Germinal center (tissue), 1 donor: ENCODE measurements around the gene SH2D3C.

Experiments
- DNase-seq: peaks from one replicate; pipeline ENCODE4 v3.0.0; 2012; ENCODE audit warnings: mixed read lengths, low spot score

The SH2D3C gene

DNA sequence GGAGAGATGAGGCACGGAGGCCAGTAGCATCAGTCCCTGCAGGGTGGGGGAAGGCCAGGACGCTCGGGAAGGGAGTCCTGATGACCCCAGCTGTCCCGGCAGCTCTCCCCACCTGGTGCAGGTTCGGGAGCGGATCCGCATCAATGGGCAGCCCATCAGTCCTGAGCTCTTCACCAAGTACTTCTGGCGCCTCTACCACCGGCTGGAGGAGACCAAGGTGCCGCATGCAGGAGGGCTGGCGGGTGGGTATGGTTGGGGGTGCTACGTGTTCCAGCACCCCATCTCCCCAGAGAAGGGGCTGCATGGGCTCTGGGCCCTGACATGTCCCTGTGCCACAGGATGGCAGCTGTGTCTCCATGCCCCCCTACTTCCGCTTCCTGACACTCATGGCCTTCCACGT is 28.4 kb upstream of the SH2D3C start:
- no peak for DNase-seq

DNA sequence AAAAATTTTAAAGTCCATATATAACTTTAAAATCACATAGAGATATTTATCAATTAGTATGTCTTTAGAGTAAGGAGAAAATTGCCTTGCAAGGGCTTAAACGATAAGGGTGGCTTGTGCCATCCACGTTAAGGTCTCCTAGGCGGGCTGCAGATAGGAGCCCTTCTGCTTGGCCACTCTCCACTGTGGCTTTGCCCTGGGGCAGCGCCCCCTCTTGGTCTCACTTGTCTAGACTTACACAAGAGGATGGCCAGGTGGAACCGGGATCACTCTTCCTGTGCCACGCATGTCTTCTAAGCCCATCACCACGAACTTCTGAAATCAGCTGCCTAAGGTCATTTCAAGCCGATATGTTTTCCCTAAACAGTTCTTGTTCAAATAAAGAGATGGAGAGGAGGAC is 27.2 kb upstream of the SH2D3C start:
- peak; percentile 47 for DNase-seq

DNA sequence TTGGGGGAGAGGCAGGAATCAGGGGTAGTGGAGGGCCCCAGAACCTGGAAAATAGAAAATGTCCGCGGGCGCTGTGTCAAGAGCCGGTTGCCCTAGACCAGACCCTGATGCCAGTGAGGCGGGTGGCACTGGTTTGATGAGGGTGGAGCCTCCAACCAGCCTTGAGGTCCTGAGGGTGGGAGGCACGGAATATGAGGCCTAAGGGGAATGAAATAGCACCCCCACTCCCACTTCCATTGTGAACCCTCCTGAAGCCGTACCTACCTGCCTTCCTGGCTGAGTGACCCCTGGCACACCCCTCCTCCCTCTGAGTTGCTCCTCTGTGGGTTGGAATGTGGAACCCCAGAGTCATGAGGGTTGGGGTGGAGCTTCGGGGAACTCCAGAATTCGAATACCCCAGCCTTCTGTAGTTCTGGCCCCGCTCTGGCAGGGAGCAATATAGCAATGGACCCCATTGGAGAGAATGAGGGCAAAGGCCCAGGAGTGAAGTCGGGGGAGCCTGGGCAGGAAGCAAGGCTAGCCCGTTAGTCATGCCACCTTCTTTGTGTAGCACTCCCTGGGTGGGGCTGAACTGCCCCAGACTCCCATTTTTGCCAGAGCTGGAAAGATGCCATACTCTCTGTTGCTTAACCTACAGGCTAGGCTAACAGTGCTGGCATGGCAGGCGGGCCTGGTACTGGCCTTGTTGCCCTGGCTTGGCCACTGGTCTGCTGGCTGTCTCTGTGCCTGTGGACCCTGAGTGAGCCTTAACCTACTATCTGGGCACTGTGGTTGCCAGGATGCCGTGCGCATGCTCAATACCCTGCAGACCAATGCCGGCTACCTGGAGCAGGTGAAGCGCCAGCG is 25.3 kb upstream of the SH2D3C start:
- no peak for DNase-seq

DNA sequence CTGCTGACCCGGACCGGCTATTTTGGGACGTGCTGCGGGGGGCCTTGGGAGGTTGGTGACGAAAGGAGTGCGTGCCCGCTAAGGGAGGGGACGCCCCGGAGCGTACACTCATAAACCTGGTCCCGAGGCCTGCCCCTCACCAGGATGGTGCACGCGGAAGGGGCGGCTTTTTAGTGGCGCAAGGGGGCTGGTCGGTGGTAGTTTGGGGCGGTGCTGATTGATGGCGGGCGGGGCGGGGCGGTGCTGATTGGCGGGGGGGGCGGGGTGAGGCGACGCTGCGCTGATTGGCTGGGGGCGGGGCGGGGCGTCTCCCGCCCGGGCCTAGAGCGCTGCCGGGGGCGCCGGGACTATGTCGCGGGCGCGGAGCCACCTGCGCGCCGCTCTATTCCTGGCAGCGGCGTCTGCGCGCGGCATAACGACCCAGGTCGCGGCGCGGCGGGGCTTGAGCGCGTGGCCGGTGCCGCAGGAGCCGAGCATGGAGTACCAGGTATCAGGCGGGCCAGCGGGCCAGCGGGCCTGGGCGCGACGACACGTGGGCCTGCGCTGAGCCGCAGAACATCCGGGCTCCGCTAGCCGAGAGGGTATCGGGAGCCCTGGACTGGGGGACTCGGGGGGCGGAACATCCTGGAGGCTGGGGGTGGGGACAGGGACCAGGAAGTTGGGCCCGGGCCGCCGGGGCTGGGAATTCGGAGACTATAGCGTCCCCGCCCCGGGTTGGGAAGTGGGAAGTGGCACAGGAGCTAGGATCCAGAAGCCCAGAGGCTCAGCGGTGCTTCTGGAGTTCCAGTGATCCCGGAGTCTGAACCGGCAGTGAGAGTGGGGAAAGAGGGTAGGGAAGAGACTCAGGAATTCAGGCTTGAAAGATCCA is 24.3 kb upstream of the SH2D3C start, which contains the start of gene FPGS:
Gene FPGS, plus strand, starts transcription at position 307 of the 868 bp plus-strand sequence. Its CDS starts 43 bp downstream, at position 350.
- DNase-seq, result peak; percentile 98

DNA sequence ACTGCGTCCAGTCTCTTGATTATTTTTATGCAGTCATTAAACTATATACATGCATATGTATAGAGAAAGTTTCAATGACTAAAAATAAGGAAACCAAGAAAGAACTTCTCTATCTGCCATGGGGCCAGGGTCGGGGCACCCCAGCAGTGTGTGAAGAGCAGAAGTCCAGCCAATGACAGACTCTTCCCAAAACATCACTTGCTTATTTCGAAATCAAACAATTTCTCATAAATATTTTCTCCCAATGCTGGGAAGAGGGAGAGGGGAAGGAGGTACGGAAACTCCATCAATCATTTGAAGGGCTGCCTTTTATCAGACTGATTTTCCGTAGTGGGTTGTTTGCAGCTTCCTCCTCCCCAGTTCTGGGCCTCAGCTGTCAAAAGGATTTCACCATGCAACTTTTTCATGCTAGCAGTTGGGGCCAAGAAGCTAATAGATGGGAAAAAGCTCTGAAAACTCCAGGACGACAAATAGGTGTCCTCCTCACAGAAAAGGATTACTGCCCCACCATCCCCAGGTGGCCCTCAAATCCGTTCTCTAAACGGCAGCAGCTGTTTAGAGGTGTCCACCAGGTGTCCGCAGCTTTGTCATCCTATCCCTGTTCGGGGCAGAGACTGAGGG is 23.6 kb upstream of the SH2D3C start:
- no peak for DNase-seq

DNA sequence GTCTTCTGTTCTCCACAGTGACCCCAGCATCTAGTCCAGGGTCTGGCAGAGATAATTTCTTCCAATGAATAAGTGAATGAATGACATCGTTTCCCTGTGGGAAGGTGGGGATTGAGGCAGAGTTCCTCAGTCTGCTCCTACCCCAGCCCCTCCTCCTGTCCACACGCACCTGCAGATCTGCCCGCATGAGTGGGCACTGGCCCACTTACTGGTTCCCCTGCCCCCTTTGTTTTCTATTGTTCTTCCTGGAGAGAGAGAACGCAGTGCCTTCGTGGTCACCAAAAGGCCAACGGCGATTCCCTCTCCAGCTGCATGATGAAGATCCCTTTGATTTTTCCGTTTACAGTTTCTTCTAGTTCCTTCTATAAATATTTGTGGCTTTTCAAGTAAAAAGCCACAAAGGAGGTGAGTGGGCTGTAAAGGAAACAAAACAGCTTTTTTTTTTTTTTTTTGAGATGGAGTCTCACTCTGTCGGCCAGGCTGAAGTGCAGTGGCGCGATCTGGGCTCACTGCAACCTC is 18.4 kb upstream of the SH2D3C start:
- DNase-seq, result no peak

DNA sequence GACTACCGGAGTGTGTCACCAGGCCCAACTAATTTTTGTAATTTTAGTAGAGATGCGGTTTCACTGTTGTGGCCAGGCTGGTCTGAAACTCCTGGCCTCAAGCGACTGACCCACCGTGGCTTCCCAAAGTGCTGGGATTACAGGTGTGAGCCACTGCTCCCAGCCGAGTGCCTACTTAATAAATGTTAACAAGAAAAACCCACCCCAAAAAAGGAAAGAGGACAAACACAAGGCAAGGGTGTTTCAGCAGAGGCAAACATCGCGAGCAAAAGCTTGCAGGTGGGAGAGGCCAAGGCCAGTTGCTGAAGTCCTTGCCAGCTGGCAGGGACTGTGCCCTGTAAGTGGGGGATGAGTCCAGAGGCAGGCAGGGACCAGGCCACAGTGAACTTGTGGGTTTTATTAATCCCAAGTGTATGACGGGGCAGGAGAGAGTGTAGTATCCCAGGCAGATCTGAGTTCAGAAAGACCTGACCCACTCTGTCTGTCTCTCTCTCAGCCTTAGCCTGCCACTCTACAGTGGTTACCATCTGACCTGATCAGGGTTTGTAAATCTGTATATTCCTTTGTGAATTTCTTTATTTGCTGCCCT is 17.9 kb upstream of the SH2D3C start:
- no peak for DNase-seq

DNA sequence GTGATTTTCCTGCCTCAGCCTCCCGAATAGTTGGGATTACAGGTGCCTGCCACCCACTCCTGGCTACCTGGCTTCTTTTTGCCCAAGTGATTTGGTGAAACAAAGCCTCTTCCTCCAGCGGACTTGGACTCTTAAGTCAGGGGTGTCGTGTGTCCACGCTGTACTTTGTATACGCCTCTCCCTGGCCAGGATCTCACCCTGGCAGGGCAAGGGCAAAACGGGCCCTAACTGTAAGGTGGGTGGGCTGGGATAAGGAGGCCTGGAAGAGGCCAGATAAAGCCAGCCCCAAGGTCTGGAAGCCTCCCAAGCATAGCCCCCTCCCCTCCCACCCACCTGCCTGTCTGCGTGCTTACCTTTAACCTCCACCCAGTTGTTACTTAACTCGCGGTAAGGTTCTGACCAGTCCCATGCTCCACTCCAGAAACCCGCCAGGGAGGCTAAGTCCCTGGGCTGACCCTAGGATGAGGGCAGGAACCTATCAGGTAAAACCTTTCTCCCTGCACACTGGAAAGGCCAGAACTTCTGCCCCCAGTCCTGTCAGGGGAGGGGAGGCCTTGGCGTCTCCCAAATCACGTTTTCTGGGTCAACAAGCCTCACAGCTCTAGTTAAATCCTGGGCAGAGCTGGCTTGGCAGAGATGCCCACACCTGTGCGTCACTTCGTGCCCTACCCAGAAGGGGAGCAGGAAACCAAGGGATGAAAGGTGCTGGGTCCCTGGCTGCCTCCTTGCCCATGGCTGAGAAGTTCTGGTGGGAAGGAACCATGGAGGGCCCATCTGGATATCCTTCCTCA is 15.7 kb upstream of the SH2D3C start:
- no peak for DNase-seq

DNA sequence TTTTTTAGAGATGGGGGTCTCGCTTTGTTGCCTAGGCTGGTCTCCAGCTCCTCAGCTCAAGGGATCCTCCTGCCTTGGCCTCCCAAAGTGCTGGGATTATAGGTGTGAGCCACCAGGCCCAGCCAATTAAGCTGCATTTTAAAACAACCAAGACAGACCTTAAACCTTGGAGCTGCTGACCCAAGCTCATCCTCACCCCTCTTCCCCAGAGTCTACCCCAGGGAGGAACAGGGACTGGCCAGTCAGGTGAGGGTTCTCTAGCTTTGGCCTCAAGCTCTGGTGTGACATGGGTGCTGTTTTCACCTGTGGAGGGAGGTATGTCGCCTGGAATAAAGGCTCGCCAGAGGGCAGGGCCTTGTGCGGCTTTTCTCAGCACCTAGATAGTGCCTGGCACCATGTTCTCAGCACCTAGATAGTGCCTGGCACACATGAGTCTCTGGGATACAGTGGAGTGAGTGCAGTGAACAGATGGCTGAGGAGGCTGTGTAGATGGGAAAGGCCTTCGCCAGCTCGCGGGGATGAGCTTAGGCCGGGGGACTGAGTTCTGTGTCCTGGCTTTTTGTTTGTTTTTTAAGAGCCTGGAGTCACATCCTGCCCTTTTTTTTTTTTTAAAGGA is 14.7 kb upstream of the SH2D3C start:
- no peak for DNase-seq

DNA sequence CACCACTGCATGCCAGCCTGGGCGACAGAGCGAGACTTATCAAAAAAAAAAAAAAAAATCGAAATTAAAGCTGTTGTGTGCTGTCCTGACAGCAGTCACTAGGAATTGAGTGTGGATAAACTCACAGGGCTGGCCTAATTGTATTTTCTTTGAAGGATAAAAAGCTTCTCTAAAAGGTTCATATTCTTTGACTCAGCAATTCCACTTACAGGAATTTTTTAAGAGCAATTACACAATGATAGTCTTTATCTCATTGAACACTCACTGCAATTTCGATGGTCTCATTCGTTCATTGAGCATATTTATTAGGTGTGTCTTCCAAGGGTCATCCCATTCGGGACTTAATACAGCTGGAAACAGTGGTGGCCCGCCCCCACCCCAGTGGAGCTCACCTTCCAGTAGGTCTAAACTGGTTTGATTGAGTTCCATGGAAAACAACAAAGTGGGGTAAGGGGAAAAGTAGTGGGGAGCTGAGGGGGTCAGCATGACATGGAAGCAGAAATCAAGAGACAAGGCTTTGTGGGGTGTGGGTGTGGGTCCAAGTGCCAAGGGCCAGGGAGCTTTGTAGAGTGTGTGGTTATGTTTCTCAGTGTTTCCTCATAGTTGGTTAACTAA is 14.1 kb upstream of the SH2D3C start:
- no peak for DNase-seq

DNA sequence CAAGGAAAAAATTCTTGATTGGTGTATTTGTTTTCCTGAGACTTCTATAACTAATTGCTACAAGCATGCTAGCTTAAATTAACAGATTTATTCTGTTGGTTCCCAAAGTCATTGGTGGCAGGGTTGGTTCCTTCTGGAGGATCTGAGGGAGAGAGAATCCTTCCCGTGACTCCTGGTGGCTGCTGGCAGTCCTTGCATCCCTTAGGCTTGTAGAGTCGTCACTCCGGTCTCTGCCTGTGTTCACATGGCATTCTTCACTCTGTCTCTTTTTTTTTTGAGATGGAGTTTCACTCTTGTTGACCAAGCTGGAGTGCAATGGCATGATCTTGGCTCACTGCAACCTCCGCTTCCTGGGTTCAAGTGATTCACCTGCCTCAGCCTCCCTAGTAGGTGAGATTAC is 12.6 kb upstream of the SH2D3C start:
- no peak for DNase-seq

DNA sequence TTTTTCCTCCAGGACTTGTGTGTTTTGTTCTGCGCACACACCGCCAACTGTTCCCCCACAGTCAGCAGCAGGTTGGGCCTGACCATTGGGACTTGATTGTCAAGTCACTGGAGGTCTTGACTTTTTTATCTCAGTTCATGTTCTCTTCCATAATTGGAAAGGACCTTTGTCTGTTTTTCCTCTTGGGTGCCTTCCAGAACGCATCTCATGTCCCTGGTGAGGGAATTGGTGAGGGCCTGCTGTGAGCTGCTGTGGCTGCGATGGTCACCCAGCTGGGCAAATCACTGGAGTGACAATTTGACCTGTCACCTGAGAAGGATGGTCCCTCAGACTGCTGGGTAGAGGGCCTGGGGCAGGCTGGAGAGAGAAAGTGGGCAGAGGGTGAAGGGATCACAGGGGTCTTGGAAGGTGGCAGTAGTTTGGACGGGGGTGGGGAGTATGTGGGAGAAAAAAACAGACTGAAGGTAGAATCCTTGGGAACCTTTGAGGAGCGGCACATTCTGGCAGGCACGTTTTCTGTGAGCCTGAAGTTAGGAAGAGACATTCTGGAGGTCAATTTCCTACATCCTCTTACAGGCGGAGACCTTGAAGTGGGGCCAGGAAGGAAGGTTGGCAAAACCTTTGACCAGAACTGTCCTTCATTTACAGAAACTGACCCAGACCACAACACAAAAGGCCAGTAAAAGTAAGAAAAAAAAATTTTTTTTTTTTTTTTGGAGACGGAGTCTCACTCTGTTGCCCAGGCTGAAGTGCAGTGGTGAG is 11.8 kb upstream of the SH2D3C start:
- no peak for DNase-seq

DNA sequence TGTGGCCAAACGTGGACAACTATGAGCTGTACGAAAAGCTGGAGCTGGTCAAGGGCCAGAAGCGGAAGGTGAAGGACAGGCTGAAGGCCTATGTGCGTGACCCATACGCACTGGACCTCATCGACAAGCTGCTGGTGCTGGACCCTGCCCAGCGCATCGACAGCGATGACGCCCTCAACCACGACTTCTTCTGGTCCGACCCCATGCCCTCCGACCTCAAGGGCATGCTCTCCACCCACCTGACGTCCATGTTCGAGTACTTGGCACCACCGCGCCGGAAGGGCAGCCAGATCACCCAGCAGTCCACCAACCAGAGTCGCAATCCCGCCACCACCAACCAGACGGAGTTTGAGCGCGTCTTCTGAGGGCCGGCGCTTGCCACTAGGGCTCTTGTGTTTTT is 10.7 kb upstream of the SH2D3C start:
- DNase-seq, result no peak

DNA sequence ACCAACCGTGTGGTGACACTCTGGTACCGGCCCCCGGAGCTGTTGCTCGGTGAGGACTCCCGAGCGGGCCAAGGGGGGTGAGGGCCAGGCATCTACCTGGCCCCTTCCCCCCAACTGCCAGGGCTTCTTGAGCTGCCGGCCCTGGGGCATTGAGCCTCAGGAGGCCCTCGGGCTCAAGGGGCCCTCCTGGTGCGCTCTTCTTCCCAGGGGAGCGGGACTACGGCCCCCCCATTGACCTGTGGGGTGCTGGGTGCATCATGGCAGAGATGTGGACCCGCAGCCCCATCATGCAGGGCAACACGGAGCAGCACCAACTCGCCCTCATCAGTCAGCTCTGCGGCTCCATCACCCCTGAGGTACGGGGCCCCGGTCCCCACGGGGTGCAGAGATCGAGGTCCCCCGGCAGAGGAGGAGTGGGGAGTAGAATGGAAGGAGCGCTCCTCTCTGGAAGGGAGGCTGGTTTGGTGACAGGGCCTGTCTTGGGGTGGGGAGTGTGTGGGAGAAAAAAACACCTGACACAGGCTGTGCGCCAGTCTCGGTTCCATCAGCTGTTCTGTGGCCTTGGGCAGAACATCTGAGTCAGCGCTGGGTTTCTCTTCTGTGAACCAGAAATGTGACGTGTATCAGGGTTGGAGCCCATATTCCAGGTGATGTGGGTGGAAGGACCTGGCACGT is 10.0 kb upstream of the SH2D3C start:
- no peak for DNase-seq

DNA sequence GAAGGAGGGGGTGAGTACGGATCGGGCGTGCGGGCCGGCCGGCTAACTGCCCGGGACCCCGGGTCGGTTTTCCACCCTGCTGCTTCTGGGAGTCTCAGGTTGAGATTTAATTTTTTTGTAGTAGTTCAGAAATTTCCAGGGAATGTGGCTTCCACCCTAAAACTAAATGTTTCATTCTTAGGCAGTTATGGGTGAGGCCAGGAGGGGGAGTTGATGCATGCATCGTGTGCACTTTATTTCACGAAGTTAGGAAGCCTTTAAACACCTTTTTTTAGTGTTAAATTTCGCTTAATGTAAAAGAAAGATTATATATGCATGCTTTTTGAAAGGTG is 8.3 kb upstream of the SH2D3C start:
- DNase-seq, result no peak

DNA sequence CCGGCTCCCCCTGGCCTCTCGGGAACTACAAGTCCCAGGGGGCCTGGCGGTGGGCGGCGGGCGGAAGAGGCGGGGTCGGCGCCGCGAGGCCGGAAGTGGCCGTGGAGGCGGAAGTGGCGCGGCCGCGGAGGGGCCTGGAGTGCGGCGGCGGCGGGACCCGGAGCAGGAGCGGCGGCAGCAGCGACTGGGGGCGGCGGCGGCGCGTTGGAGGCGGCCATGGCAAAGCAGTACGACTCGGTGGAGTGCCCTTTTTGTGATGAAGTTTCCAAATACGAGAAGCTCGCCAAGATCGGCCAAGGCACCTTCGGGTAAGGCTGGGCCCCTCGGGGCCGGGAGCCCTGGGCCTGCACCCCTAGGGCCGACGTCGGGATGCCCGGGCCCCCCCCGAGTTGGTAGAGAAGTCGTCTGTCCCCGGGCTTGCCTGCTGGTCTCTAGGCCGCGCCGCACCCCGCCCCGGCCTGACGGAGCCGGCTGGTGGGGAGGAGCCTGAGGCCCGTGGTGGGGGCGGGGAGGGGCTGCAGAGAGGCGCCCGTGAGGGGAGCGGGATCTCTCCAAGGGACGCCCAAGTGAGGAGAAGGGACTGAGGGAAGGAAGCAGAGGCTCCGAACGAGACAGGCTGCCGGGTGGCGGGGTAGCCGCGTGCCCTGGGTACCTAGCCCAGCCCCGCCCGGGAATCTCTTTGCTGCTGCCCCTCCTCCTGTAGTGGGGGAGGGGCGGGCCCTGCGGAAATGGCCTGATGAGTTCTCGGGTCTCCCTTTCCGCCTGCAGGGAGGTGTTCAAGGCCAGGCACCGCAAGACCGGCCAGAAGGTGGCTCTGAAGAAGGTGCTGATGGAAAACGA is 7.7 kb upstream of the SH2D3C start, which contains the start of gene CDK9:
Gene CDK9, plus strand, starts transcription at position 102 of the 840 bp plus-strand sequence. Its CDS starts 115 bp downstream, at position 217.
- peak; percentile 93 for DNase-seq

DNA sequence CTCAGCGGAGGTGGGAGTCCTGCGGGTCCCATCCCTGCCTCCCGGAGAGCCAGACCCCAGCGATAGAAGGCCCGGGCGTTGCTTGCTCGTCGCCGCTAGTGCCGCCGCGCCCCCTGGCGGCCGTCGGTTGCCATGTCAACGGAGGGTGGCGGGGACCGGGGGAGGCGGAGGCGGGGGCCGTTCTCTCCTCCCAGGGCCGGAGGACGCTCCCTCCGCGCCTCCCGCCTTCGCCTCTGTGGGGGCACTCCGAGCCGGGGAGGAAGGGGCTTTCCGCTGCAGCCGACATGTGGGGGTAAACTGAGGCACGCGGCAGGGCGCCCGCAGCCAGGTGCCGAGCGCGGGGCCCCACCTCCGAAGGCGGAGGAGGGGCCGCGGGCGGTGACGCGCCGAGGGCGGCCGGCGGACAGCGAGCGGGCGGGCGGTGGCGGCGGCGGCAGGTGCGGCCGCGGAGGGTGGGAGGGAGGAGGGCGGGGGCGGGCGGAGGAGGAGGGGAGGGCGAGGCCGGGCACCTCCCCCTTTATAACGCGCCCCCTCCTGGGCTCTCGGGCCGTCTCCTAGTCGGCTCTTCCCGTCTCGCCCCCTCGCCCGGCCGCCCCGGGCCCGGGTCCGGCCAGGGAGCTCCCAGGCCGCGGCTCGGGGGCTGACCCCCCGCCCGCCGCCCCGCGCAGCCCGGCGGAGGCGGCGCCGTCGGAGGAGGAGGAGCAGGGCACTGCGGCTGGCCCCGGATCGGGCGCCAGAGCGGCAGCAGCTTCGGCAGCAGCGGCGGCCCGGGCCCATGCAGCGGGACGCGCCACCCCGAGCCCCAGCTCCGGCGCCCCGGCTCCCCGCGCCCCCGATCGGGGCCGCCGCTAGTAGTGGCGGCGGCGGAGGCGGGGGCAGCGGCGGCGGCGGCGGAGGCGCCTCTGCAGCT is 6.8 kb upstream of the SH2D3C start:
- peak; percentile 92 for DNase-seq
